ENCODE results near the gene HMX2. TPM values are rescaled to one million over a fixed set of nuclear protein-coding genes. Genes with fewer than 3 reads are reported as not detected.

The HMX2 gene
- total and polyA plus RNA-seq, 2 of the 8 experiments (the other 6 are each of a cell fraction or from before 2014, with no cell fraction given), result 2.0 to 2.7 TPM

GRCh38 chr10:123149162-123149567 lies 1.2 kb downstream of the HMX2 start:
- ChIA-PET POLR2A (ENCODE audit: partially characterized antibody) (interaction anchor here (1.0 to 5.0 kb wide), 5 partner anchors 8 to 28 kb away, joined by 3 to 37 read pairs (median 8); no protein-coding TSS in a partner anchor), CTCF (ENCODE audit: partially characterized antibody) (interaction anchor here (0.9 to 4.7 kb wide), 7 partner anchors 9 to 410 kb away, joined by 3 to 37 read pairs (median 6); no protein-coding TSS in a partner anchor)
- Histone ChIP-seq H2BK5ac (ENCODE audit: low read depth, low read length) (no peak overlapping the region), H4K20me1 (replicated peaks in 1 of 2; ENCODE audit: control insufficient read depth in 1 of 2, insufficient read depth in 2 of 2, low read length in 2 of 2) (peaks cover 0 to 8% of the 10 kb centered on the region in 2 experiments), H3K27ac (ENCODE audit: low read depth, low read length) (no peak overlapping the region), H3K9ac (replicated peaks in 1 of 4; ENCODE audit: extremely low read depth in 1 of 4, low read depth in 3 of 4, low read length in 3 of 4) (no peak overlapping the region; a peak in 1 of 7 replicates), H3K4ac (replicated peaks; ENCODE audit: insufficient read length, low read depth, low read length) (no peak overlapping the region), H2BK15ac (ENCODE audit: low read length) (peak overlapping the region; percentile 5; the same call in 1 of the 2 replicates), H3K27me3 (replicated peaks in 1 of 4; ENCODE audit: control insufficient read depth in 3 of 4, extremely low read depth in 1 of 4, insufficient read depth in 3 of 4, low read length in 3 of 4) (peaks cover 62 to 89% (median 76%) of the 10 kb centered on the region in 4 experiments), H3K36me3 (ENCODE audit: control insufficient read depth in 2 of 4, insufficient read depth in 4 of 4, low read length in 3 of 4) (no peaks in the 10 kb centered on the region; a peak in 1 of 8 replicates), H4K8ac (ENCODE audit: extremely low read depth, insufficient read depth, low read length) (no peak overlapping the region), H3K79me2 (ENCODE audit: control insufficient read depth in 1 of 2, insufficient read depth in 2 of 2, low read length in 2 of 2) (no peaks in the 10 kb centered on the region), H4K5ac (ENCODE audit: insufficient read length, low read depth, low read length) (no peak overlapping the region), H2AFZ (ENCODE audit: low read length) (peak overlapping the region; percentile 43; the same call in 1 of the 2 replicates), H3K18ac (ENCODE audit: extremely low read depth, low read length) (peak overlapping the region; percentile 97), H2BK12ac (ENCODE audit: low read depth, low read length) (peak overlapping the region; percentile 84), H3K56ac (replicated peaks; ENCODE audit: insufficient read length, low read depth, low read length) (no peak overlapping the region), H3K23me2 (ENCODE audit: low read depth, low read length) (peaks cover 15% of the 10 kb centered on the region), H3K4me2 (ENCODE audit: insufficient read depth in 1 of 2, low read depth in 2 of 2, low read length in 2 of 2) (peak overlapping the region; percentile 84 to 86), H3K14ac (ENCODE audit: insufficient read length) (no peak overlapping the region), H4K91ac (replicated peaks; ENCODE audit: insufficient read length, low read length) (peak overlapping the region; percentile 57), H2BK120ac (replicated peaks; ENCODE audit: low read depth, low read length) (no peak overlapping the region), H3K4me3 (ENCODE audit: extremely low read depth in 1 of 4, insufficient read depth in 2 of 4, low read depth in 3 of 4, low read length in 4 of 4) (peak overlapping the region; percentile 34 to 59 (median 37); a peak in 6 of 8 replicates), H3K4me1 (replicated peaks in 1 of 4; ENCODE audit: control insufficient read depth in 3 of 4, insufficient read depth in 4 of 4, low read length in 3 of 4) (peaks cover 22 to 59% (median 35%) of the 10 kb centered on the region in 4 experiments), H3K23ac (ENCODE audit: insufficient read length) (no peak overlapping the region), H2AK5ac (ENCODE audit: low read depth, low read length) (no peak overlapping the region), H2BK20ac (ENCODE audit: low read length) (0 out of 2 replicates have a peak overlapping the region, but pooled peaks have one; percentile 4), H3K79me1 (ENCODE audit: low read depth, low read length) (no peaks in the 10 kb centered on the region), H3K9me3 (ENCODE audit: insufficient read depth in 2 of 2, low read depth in 1 of 2, low read length in 1 of 2) (no peaks in the 10 kb centered on the region)
- 6% methylated on average over 10 of the region's 12 CpGs; no CpG with 5 or more reads in 1 of the 2 experiments for WGBS, 2 experiments (ENCODE audit: extremely low coverage in 1 of 2, insufficient coverage in 1 of 2, insufficient read length in 1 of 2, insufficient replicate concordance in 2 of 2, low coverage in 1 of 2, low lambda C conversion rate in 2 of 2, missing lambda C conversion rate in 1 of 2)
- TF ChIP-seq RNF2 (IDR thresholded peaks at IDR 0.05; ENCODE audit: borderline replicate concordance, low read depth, low read length, missing control alignments, poor library complexity, severe bottlenecking) (peak; percentile 26), BRCA1 (IDR thresholded peaks at IDR 0.05; ENCODE audit: low read depth, low read length) (no peak), EZH2 (IDR thresholded peaks at IDR 0.05; ENCODE audit: low read depth, low read length, severe bottlenecking) (peak; percentile 95)
- FAIRE-seq, result no peak
- DNase-seq (ENCODE audit: low read depth in 1 of 2, low spot score in 2 of 2), result no peak
